ENCODE results near the gene MUC4. TPM values are rescaled to one million over a fixed set of nuclear protein-coding genes. Genes with fewer than 3 reads are reported as not detected.

The MUC4 gene
- total RNA-seq, 1 experiment from 2014 or later = 0.03 TPM

DNA sequence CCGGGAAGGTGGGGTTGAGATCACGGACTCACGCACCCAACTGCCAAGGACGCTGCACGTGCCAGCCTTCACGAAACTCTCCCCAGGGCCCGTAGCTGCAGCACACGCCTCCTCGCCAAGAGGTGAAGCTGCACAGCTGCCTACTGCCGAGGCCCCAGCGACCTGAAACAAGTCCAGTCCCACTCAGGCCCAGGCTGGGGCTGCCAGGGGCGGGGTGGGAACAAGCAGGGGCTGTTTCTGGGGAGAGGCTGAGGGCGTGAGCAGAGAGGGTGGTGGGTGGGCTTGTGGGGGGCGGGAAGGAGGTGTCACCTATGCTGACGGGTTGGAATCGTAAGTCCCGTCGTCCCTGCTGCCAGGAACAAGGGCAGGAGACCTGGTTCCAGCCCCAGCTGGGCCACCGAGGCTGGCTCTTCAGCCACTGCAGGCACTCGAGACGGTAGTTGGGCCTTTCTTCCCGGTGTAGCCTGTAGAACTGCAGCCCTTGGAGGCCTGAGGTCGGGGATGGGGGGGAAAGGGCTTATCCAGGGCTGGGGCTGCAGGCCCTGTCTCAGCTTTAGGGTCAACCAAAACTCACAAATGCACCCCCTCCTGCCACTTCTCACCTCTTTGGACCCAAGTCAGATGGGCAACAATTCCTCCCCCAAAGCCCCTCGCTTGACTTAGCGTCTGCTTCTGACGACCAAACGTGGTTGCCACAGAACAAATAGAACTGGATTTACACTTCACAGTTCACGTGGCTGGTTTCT is 46.6 kb downstream of the MUC4 start:
- Histone ChIP-seq H3K27ac (ENCODE audit: low read length) (no peak overlapping the region), H3K9me3 (ENCODE audit: control insufficient read depth, insufficient read depth, low read depth, low read length) (no peaks in the 10 kb centered on the region), H3K4me3 (ENCODE audit: low read depth in 2 of 2, low read length in 2 of 2) (no peak overlapping the region), H3K4me1 (ENCODE audit: control insufficient read depth, insufficient read depth, low read length) (no peaks in the 10 kb centered on the region), H3K27me3 (ENCODE audit: control insufficient read depth, insufficient read depth, low read length) (no peaks in the 10 kb centered on the region), H3K36me3 (ENCODE audit: control insufficient read depth, insufficient read depth, low read length) (no peaks in the 10 kb centered on the region)
- ChIA-PET CTCF (no interaction called here), POLR2A (interaction anchor here (0.8 kb wide), 1 partner anchor 120 kb away, joined by 3 read pairs; no protein-coding TSS in a partner anchor)
- no peak for DNase-seq (ENCODE audit: low read depth, low spot score)
- ATAC-seq = no peak
- intact Hi-C loops (cut with micrococcal nuclease; ENCODE audit: unreplicated experiment) = no loop called here
- BruUV-seq (replicated peaks) = no TSS peak
- TF ChIP-seq TCF7L2 (IDR thresholded peaks at IDR 0.05; ENCODE audit: low read depth, low read length) (no peak), POLR2AphosphoS5 (IDR thresholded peaks at IDR 0.05; ENCODE audit: low read depth, low read length) (no peak), SIN3A (IDR thresholded peaks at IDR 0.05; ENCODE audit: borderline replicate concordance, insufficient read depth, low read depth, low read length) (no peak)
- TF ChIP-seq, protein P1, sequence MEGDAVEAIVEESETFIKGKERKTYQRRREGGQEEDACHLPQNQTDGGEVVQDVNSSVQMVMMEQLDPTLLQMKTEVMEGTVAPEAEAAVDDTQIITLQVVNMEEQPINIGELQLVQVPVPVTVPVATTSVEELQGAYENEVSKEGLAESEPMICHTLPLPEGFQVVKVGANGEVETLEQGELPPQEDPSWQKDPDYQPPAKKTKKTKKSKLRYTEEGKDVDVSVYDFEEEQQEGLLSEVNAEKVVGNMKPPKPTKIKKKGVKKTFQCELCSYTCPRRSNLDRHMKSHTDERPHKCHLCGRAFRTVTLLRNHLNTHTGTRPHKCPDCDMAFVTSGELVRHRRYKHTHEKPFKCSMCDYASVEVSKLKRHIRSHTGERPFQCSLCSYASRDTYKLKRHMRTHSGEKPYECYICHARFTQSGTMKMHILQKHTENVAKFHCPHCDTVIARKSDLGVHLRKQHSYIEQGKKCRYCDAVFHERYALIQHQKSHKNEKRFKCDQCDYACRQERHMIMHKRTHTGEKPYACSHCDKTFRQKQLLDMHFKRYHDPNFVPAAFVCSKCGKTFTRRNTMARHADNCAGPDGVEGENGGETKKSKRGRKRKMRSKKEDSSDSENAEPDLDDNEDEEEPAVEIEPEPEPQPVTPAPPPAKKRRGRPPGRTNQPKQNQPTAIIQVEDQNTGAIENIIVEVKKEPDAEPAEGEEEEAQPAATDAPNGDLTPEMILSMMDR (IDR thresholded peaks at IDR 0.05) = no peak
- TF ChIP-seq, protein P2, sequence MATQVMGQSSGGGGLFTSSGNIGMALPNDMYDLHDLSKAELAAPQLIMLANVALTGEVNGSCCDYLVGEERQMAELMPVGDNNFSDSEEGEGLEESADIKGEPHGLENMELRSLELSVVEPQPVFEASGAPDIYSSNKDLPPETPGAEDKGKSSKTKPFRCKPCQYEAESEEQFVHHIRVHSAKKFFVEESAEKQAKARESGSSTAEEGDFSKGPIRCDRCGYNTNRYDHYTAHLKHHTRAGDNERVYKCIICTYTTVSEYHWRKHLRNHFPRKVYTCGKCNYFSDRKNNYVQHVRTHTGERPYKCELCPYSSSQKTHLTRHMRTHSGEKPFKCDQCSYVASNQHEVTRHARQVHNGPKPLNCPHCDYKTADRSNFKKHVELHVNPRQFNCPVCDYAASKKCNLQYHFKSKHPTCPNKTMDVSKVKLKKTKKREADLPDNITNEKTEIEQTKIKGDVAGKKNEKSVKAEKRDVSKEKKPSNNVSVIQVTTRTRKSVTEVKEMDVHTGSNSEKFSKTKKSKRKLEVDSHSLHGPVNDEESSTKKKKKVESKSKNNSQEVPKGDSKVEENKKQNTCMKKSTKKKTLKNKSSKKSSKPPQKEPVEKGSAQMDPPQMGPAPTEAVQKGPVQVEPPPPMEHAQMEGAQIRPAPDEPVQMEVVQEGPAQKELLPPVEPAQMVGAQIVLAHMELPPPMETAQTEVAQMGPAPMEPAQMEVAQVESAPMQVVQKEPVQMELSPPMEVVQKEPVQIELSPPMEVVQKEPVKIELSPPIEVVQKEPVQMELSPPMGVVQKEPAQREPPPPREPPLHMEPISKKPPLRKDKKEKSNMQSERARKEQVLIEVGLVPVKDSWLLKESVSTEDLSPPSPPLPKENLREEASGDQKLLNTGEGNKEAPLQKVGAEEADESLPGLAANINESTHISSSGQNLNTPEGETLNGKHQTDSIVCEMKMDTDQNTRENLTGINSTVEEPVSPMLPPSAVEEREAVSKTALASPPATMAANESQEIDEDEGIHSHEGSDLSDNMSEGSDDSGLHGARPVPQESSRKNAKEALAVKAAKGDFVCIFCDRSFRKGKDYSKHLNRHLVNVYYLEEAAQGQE (IDR thresholded peaks at IDR 0.05; ENCODE audit: insufficient read depth in 1 of 2, low read depth in 2 of 2, low read length in 1 of 2) = no peak
- in situ Hi-C loops (cut with HindIII; ENCODE audit: low pct_unique_long_range_greater_than_20kb, low sequenced_read_pairs) = no loop called here

DNA sequence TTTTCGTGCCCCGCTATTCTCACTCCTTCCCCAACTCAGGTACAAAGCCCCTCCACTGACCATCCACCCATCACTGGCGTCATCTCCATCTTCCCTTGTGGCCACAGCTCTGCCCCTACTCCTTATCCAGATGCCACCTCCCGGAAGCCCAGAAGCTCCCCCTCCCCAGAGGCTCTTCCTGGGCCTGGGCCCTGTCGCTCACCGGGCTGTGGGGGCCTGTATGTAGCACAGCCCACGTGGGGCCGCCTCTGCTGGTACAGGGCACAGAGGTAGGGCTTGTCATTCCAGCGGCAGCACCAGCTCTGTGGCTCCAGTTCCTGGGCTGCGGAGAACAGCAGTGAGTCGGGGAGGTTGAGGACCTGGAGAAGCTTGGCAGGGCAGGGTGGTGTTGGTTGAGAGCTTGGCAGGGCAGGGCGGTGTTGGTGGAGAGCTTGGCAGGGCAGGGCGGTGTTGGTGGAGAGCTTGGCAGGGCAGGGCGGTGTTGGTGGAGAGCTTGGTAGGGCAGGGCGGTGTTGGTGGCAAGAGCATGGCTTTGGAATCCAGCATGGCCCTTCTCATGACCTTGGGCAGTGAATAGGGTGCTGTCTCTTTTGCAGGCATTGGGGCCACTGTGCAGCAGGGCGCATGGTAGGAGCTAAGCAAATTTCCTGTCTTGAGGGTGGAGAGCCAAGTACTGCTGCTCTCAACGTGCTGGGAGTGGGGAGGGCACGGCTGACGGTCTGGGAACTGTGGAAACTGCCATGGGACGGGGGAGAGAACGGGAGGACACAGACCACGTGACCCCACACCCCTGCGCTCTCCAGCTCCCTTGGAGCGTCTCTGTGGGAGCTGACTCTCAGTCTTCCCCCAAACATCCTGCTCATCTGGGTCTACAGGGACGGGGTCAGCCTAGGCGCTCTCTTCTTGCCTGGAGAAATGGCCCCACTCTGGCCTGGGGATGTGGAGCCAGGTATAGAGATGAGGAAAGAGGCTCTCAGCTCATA is 47.6 kb downstream of the MUC4 start:
- no peaks in the 10 kb centered on the region for H3K4me1 ChIP-seq (ENCODE audit: control insufficient read depth, insufficient read depth, low read length)
- in situ Hi-C loops (cut with HindIII; ENCODE audit: low pct_unique_long_range_greater_than_20kb, low sequenced_read_pairs) (no loop called here), intact Hi-C loops (cut with micrococcal nuclease; ENCODE audit: unreplicated experiment) (no loop called here)
- CTCF ChIA-PET = no interaction called here
- no peaks in the 10 kb centered on the region for H3K9me3 ChIP-seq (ENCODE audit: control insufficient read depth, insufficient read depth, low read depth, low read length)
- POLR2A ChIA-PET = interaction anchor here (0.8 kb wide), 1 partner anchor 119 kb away, joined by 3 read pairs; no protein-coding TSS in a partner anchor
- BruUV-seq (replicated peaks) = no TSS peak
- H3K4me3 ChIP-seq (ENCODE audit: low read depth in 2 of 2, low read length in 2 of 2) = no peak overlapping the region
- no peaks in the 10 kb centered on the region for H3K27me3 ChIP-seq (ENCODE audit: control insufficient read depth, insufficient read depth, low read length)
- ATAC-seq = no peak
- TF ChIP-seq, protein P1 (IDR thresholded peaks at IDR 0.05) = no peak
- TF ChIP-seq SIN3A (IDR thresholded peaks at IDR 0.05; ENCODE audit: borderline replicate concordance, insufficient read depth, low read depth, low read length) (no peak), TCF7L2 (IDR thresholded peaks at IDR 0.05; ENCODE audit: low read depth, low read length) (no peak), POLR2AphosphoS5 (IDR thresholded peaks at IDR 0.05; ENCODE audit: low read depth, low read length) (no peak)
- TF ChIP-seq, protein P2 (IDR thresholded peaks at IDR 0.05; ENCODE audit: insufficient read depth in 1 of 2, low read depth in 2 of 2, low read length in 1 of 2) = no peak
- DNase-seq (ENCODE audit: low read depth, low spot score) = no peak
- H3K36me3 ChIP-seq (ENCODE audit: control insufficient read depth, insufficient read depth, low read length) = no peaks in the 10 kb centered on the region
- H3K27ac ChIP-seq (ENCODE audit: low read length) = no peak overlapping the region
